WTC11 (cell line): ENCODE results near the gene GNG14. TPM values are rescaled to one million over a fixed set of nuclear protein-coding genes. Genes with fewer than 3 reads are reported as not detected.

Source experiments
- ATAC-seq: fragments of 200-7000 bp; cut with Tn5 transposase; 2 replicates; pipeline ENCODE4 v1.10.0; 2021; ENCODE audit warnings: mild to moderate bottlenecking, moderate library complexity
- CTCF ChIA-PET: fragments of 300-600 bp; sonication (Branson Sonifier 250); formaldehyde crosslinking; loops from one replicate; lab custom pipeline; 2021; ENCODE audit warnings: antibody characterized with exemption; lab: Charles Lee
- POLR2A ChIA-PET: fragments of 350-600 bp; sonication (Branson Sonifier 250); formaldehyde crosslinking; loops from one replicate; lab custom pipeline; 2021; ENCODE audit warnings: antibody characterized with exemption; lab: Charles Lee
- DNase-seq: peaks from one replicate; pipeline ENCODE4 v3.0.0; 2021; ENCODE audit warnings: low spot score
- H3K27ac Mint-ChIP-seq: 2 replicates; pipeline ENCODE4 v1.8.0; 2021; ENCODE audit warnings: mixed read lengths
- H3K27me3 Mint-ChIP-seq: 2 replicates; pipeline ENCODE4 v1.8.0; 2021; ENCODE audit warnings: low read depth, mild to moderate bottlenecking, moderate library complexity, mixed read lengths
- H3K36me3 Mint-ChIP-seq: 2 replicates; pipeline ENCODE4 v1.8.0; 2021; ENCODE audit warnings: mixed read lengths
- H3K4me1 Mint-ChIP-seq: 2 replicates; pipeline ENCODE4 v1.8.0; 2022; ENCODE audit warnings: mixed read lengths
- H3K4me3 Mint-ChIP-seq: 2 replicates; pipeline ENCODE4 v1.8.0; 2021; ENCODE audit warnings: mild to moderate bottlenecking, moderate library complexity, mixed read lengths
- H3K9me3 Mint-ChIP-seq: 2 replicates; pipeline ENCODE4 v1.8.0; 2021; ENCODE audit warnings: mixed read lengths
- CTCF ChIP-seq: fragments of 200-600 bp; IDR thresholded peaks from 2 replicates; pipeline ENCODE4 v1.8.0; 2022; ENCODE audit warnings: antibody characterized with exemption
- FOXJ3 ChIP-seq: sonication (generic); formaldehyde crosslinking; IDR thresholded peaks from 2 replicates; pipeline ENCODE4 v1.9.0; 2021; ENCODE audit warnings: missing genetic modification reagents, mild to moderate bottlenecking, borderline replicate concordance
- JUN ChIP-seq: sonication (generic); formaldehyde crosslinking; IDR thresholded peaks from 2 replicates; pipeline ENCODE4 v1.8.0; 2023; ENCODE audit warnings: mild to moderate bottlenecking, missing genetic modification reagents
- NR1H2 ChIP-seq: sonication (generic); formaldehyde crosslinking; IDR thresholded peaks from 2 replicates; pipeline ENCODE4 v1.9.0; 2021; ENCODE audit warnings: mild to moderate bottlenecking, moderate library complexity, missing genetic modification reagents
- RORB ChIP-seq: fragments of 250-450 bp; sonication (Bioruptor Pico); IDR thresholded peaks from 2 replicates; pipeline ENCODE4 v1.9.0; 2021; ENCODE audit warnings: mild to moderate bottlenecking
- USF2 ChIP-seq: sonication (generic); formaldehyde crosslinking; IDR thresholded peaks from 2 replicates; pipeline ENCODE4 v1.8.1; 2023; ENCODE audit warnings: mild to moderate bottlenecking, missing genetic modification reagents, moderate library complexity
- ZNF263 ChIP-seq: sonication (generic); formaldehyde crosslinking; IDR thresholded peaks from 2 replicates; pipeline ENCODE4 v1.8.1; 2022; ENCODE audit warnings: low read depth, mild to moderate bottlenecking, moderate library complexity, missing genetic modification reagents
- ZNF317 ChIP-seq: sonication (generic); formaldehyde crosslinking; IDR thresholded peaks from 2 replicates; pipeline ENCODE4 v1.8.1; 2023; ENCODE audit warnings: low read depth, mild to moderate bottlenecking, moderate library complexity, missing genetic modification reagents, borderline replicate concordance
- total RNA-seq: library from RNA; stranded (reverse); gene quantifications from 3 replicates; pipeline ENCODE4 v1.2.3, GENCODE V29; 2021
- TF ChIP-seq, protein P1 (sequence below): sonication (generic); formaldehyde crosslinking; IDR thresholded peaks from 2 replicates; pipeline ENCODE4 v1.8.1; 2022; ENCODE audit warnings: mild to moderate bottlenecking, moderate library complexity, missing genetic modification reagents
- TF ChIP-seq, protein P2 (sequence below): sonication (generic); formaldehyde crosslinking; IDR thresholded peaks from 2 replicates; pipeline ENCODE4 v1.8.0; 2022; ENCODE audit warnings: missing genetic modification reagents
- TF ChIP-seq, protein P3 (sequence below): sonication (generic); formaldehyde crosslinking; IDR thresholded peaks from 2 replicates; pipeline ENCODE4 v1.8.1; 2023; ENCODE audit warnings: mild to moderate bottlenecking, missing genetic modification reagents, moderate library complexity
- TF ChIP-seq, protein P4 (sequence below): sonication (generic); formaldehyde crosslinking; conservative IDR thresholded peaks from 2 replicates; pipeline ENCODE4 v1.8.1; 2022; ENCODE audit warnings: mild to moderate bottlenecking, missing genetic modification reagents

Gene GNG14
- total RNA-seq, 1 experiment from 2014 or later = not detected

DNA sequence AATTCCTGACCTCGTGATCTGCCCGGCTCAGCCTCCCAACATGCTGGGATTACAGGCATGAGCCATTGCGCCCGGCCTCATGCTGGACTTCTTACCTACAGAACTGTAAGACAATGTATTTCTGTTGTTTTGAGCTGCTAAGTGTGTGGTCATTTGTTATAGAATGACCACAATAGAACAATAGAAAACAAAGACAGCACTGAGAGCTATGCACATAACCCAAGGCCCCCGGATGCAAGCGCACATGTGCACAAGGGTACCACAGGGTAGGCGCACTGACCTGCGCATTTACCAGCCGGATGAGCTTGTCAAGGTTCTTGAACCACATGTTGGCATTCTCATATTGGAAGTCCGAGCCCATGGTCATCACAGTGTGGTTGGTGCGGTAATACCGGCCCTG, 26.8 kb upstream of the GNG14 start:
- Mint-ChIP-seq H3K4me1 (peaks cover 13% of the 10 kb centered on the region), H3K27ac (no peak overlapping the region), H3K4me3 (no peak overlapping the region), H3K27me3 (no peaks in the 10 kb centered on the region), H3K9me3 (no peaks in the 10 kb centered on the region), H3K36me3 (peaks cover 27% of the 10 kb centered on the region)
- no peak for TF ChIP-seq USF2 (CRISPR knock-in tag)
- no peak for TF ChIP-seq CTCF
- TF ChIP-seq, protein P1, sequence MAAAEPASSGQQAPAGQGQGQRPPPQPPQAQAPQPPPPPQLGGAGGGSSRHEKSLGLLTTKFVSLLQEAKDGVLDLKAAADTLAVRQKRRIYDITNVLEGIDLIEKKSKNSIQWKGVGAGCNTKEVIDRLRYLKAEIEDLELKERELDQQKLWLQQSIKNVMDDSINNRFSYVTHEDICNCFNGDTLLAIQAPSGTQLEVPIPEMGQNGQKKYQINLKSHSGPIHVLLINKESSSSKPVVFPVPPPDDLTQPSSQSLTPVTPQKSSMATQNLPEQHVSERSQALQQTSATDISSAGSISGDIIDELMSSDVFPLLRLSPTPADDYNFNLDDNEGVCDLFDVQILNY = no peak
- TF ChIP-seq NR1H2 (CRISPR knock-in tag) = no peak
- no peak for TF ChIP-seq ZNF317 (CRISPR knock-in tag)
- TF ChIP-seq, protein P2, sequence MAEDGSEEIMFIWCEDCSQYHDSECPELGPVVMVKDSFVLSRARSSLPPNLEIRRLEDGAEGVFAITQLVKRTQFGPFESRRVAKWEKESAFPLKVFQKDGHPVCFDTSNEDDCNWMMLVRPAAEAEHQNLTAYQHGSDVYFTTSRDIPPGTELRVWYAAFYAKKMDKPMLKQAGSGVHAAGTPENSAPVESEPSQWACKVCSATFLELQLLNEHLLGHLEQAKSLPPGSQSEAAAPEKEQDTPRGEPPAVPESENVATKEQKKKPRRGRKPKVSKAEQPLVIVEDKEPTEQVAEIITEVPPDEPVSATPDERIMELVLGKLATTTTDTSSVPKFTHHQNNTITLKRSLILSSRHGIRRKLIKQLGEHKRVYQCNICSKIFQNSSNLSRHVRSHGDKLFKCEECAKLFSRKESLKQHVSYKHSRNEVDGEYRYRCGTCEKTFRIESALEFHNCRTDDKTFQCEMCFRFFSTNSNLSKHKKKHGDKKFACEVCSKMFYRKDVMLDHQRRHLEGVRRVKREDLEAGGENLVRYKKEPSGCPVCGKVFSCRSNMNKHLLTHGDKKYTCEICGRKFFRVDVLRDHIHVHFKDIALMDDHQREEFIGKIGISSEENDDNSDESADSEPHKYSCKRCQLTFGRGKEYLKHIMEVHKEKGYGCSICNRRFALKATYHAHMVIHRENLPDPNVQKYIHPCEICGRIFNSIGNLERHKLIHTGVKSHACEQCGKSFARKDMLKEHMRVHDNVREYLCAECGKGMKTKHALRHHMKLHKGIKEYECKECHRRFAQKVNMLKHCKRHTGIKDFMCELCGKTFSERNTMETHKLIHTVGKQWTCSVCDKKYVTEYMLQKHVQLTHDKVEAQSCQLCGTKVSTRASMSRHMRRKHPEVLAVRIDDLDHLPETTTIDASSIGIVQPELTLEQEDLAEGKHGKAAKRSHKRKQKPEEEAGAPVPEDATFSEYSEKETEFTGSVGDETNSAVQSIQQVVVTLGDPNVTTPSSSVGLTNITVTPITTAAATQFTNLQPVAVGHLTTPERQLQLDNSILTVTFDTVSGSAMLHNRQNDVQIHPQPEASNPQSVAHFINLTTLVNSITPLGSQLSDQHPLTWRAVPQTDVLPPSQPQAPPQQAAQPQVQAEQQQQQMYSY (CRISPR knock-in tag) = no peak
- TF ChIP-seq, protein P3, sequence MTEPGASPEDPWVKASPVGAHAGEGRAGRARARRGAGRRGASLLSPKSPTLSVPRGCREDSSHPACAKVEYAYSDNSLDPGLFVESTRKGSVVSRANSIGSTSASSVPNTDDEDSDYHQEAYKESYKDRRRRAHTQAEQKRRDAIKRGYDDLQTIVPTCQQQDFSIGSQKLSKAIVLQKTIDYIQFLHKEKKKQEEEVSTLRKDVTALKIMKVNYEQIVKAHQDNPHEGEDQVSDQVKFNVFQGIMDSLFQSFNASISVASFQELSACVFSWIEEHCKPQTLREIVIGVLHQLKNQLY (CRISPR knock-in tag) = no peak
- no peak for TF ChIP-seq RORB (CRISPR knock-in tag)
- TF ChIP-seq, protein P4, sequence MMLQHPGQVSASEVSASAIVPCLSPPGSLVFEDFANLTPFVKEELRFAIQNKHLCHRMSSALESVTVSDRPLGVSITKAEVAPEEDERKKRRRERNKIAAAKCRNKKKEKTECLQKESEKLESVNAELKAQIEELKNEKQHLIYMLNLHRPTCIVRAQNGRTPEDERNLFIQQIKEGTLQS (CRISPR knock-in tag) = no peak
- TF ChIP-seq ZNF263 (CRISPR knock-in tag) = no peak
- no peak for TF ChIP-seq FOXJ3
- ATAC-seq (no peak), DNase-seq (no peak)
- ChIA-PET CTCF (interaction anchor here (0.7 to 1.7 kb wide), 4 partner anchors 11 to 296 kb away, joined by 3 to 6 read pairs (median 4); partner anchors contain the start of gene ZNF442), POLR2A (no interaction called here)

DNA sequence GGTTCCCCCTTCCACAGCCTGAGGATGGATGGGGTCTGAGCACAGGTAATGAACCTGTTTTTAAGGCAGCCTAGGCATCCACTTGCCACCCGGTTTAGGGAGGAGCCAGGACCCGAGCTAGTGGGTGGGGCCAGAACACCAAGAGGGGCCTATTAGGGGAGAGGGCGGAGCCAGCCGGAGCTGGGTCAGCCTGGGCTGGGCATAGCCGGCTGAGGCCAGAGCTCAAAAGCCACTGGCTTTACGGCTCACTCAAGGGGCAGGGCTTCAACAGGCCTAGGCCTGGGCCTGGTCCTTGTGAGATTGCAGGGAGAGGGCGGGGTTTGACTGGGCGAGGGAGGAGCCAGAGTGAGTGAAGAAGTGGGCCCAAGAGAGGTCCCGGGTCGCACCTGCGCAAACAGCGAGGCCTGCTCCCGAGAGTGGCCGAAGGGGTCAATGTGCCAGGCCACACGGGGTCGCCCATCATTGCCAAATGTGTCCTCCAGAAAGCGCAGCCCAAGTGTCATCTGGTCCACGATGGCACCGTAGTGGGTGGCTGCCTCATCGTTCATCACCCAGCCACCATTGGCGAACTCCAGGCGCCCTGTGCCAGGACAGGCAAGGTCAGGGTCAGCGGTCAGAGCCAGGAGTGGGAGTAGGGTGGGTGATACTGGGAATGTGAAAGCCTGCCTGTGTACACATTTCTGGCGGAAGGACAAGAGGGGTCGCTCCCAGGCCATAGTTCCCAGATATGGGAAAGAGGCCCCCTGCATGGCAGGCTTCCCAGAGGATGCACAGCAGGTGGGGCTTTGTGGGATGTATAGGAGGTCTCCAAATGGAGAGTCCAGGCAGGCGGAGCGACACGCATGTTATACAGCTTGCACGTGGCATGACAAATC, 23.2 kb upstream of the GNG14 start:
- peak; percentile 93 for ATAC-seq
- H3K4me1 Mint-ChIP-seq = peaks cover 26% of the 10 kb centered on the region

More for the DNA sequence above, 23.2 kb upstream of the GNG14 start:
- TF ChIP-seq JUN (CRISPR knock-in tag) = no peak
- H3K27ac Mint-ChIP-seq = peak overlapping the region; percentile 65; the same call in 1 of the 2 replicates
- H3K9me3 Mint-ChIP-seq = no peaks in the 10 kb centered on the region
- no peaks in the 10 kb centered on the region for H3K27me3 Mint-ChIP-seq
- H3K36me3 Mint-ChIP-seq = peaks cover 14% of the 10 kb centered on the region
- peak; percentile 96 for DNase-seq
- POLR2A ChIA-PET = interaction anchor here (0.6 to 1.3 kb wide), 6 partner anchors 17 to 471 kb away, joined by 4 to 7 read pairs (median 5); partner anchors contain the start of genes ZNF490 and ZNF791
- peak overlapping the region; percentile 48 for H3K4me3 Mint-ChIP-seq
- CTCF ChIA-PET = interaction anchor here (0.5 to 1.8 kb wide), 12 partner anchors 8 to 1933 kb away, joined by 3 to 13 read pairs (median 4); partner anchors contain the start of genes DHPS, ZNF490 and ZNF791
